HEK293 (cell line): Measurements from ENCODE around the gene FIGNL2.

Source experiments
- SCRT1 ChIP-seq: fragments of 450-650 bp; formaldehyde crosslinking; IDR thresholded peaks from 2 replicates; pipeline ENCODE4 v1.5.1; 2016; ENCODE audit warnings: missing biosample characterization, missing genetic modification characterization, borderline replicate concordance
- ZNF146 ChIP-seq: fragments of 450-650 bp; formaldehyde crosslinking; IDR thresholded peaks from 2 replicates; pipeline ENCODE4 v1.5.1; 2016; ENCODE audit warnings: missing biosample characterization, missing genetic modification characterization
- ZNF175 ChIP-seq: fragments of 450-650 bp; formaldehyde crosslinking; IDR thresholded peaks from 2 replicates; pipeline ENCODE4 v1.5.1; 2016; ENCODE audit warnings: missing biosample characterization, missing genetic modification characterization
- ZNF416 ChIP-seq: fragments of 450-650 bp; formaldehyde crosslinking; IDR thresholded peaks from 2 replicates; pipeline ENCODE4 v1.5.1; 2016; ENCODE audit warnings: missing biosample characterization, missing genetic modification characterization
- ZNF561 ChIP-seq: fragments of 450-650 bp; IDR thresholded peaks from 2 replicates; pipeline ENCODE4 v1.5.1; 2018; ENCODE audit warnings: missing biosample characterization, missing genetic modification characterization, borderline replicate concordance
- TF ChIP-seq, protein P1 (sequence below): fragments of 450-650 bp; formaldehyde crosslinking; conservative IDR thresholded peaks from 2 replicates; pipeline ENCODE4 v1.5.1; 2016; ENCODE audit warnings: low read depth, missing biosample characterization, missing genetic modification characterization
- TF ChIP-seq, protein P2 (sequence below): fragments of 450-650 bp; formaldehyde crosslinking; IDR thresholded peaks from 2 replicates; pipeline ENCODE4 v1.5.1; 2016; ENCODE audit warnings: missing biosample characterization, missing genetic modification characterization
- TF ChIP-seq, protein P3 (sequence below): fragments of 450-650 bp; formaldehyde crosslinking; IDR thresholded peaks from 2 replicates; pipeline ENCODE4 v1.5.1; 2016; ENCODE audit warnings: missing biosample characterization, missing genetic modification characterization
- TF ChIP-seq, protein P4 (sequence below): fragments of 450-650 bp; formaldehyde crosslinking; IDR thresholded peaks from 2 replicates; pipeline ENCODE4 v1.5.1; 2016; ENCODE audit warnings: missing biosample characterization, missing genetic modification characterization, borderline replicate concordance

DNA sequence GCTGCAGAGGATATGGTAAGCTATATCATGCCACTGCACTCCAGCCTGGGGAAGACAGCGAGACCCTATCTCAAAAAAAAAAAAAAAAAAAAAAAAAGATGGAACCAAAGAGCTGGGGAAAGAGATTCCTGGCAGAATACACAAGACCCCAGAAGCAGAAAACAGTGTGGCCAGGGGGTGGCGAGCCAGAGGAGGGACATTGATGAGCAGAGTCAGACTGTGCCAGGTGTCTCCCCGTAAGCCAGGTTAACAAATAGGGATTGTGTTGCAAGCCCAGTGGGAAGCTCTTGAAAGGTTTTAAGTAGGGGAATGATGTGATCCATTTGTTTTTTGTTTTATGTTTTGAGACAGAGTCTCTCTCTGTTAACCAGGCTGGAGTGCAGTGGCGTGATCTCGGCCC is 56.1 kb downstream of the FIGNL2 start:
- TF ChIP-seq, protein P1, sequence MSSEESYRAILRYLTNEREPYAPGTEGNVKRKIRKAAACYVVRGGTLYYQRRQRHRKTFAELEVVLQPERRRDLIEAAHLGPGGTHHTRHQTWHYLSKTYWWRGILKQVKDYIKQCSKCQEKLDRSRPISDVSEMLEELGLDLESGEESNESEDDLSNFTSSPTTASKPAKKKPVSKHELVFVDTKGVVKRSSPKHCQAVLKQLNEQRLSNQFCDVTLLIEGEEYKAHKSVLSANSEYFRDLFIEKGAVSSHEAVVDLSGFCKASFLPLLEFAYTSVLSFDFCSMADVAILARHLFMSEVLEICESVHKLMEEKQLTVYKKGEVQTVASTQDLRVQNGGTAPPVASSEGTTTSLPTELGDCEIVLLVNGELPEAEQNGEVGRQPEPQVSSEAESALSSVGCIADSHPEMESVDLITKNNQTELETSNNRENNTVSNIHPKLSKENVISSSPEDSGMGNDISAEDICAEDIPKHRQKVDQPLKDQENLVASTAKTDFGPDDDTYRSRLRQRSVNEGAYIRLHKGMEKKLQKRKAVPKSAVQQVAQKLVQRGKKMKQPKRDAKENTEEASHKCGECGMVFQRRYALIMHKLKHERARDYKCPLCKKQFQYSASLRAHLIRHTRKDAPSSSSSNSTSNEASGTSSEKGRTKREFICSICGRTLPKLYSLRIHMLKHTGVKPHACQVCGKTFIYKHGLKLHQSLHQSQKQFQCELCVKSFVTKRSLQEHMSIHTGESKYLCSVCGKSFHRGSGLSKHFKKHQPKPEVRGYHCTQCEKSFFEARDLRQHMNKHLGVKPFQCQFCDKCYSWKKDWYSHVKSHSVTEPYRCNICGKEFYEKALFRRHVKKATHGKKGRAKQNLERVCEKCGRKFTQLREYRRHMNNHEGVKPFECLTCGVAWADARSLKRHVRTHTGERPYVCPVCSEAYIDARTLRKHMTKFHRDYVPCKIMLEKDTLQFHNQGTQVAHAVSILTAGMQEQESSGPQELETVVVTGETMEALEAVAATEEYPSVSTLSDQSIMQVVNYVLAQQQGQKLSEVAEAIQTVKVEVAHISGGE = no peak
- TF ChIP-seq ZNF146 (tag by site-specific recombination) (no peak), SCRT1 (tag by site-specific recombination) (no peak), ZNF175 (no peak), ZNF416 (tag by site-specific recombination) (no peak), ZNF561 (no peak)
- TF ChIP-seq, protein P2, sequence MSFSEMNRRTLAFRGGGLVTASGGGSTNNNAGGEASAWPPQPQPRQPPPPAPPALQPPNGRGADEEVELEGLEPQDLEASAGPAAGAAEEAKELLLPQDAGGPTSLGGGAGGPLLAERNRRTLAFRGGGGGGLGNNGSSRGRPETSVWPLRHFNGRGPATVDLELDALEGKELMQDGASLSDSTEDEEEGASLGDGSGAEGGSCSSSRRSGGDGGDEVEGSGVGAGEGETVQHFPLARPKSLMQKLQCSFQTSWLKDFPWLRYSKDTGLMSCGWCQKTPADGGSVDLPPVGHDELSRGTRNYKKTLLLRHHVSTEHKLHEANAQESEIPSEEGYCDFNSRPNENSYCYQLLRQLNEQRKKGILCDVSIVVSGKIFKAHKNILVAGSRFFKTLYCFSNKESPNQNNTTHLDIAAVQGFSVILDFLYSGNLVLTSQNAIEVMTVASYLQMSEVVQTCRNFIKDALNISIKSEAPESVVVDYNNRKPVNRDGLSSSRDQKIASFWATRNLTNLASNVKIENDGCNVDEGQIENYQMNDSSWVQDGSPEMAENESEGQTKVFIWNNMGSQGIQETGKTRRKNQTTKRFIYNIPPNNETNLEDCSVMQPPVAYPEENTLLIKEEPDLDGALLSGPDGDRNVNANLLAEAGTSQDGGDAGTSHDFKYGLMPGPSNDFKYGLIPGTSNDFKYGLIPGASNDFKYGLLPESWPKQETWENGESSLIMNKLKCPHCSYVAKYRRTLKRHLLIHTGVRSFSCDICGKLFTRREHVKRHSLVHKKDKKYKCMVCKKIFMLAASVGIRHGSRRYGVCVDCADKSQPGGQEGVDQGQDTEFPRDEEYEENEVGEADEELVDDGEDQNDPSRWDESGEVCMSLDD (tag by site-specific recombination) = no peak
- TF ChIP-seq, protein P3, sequence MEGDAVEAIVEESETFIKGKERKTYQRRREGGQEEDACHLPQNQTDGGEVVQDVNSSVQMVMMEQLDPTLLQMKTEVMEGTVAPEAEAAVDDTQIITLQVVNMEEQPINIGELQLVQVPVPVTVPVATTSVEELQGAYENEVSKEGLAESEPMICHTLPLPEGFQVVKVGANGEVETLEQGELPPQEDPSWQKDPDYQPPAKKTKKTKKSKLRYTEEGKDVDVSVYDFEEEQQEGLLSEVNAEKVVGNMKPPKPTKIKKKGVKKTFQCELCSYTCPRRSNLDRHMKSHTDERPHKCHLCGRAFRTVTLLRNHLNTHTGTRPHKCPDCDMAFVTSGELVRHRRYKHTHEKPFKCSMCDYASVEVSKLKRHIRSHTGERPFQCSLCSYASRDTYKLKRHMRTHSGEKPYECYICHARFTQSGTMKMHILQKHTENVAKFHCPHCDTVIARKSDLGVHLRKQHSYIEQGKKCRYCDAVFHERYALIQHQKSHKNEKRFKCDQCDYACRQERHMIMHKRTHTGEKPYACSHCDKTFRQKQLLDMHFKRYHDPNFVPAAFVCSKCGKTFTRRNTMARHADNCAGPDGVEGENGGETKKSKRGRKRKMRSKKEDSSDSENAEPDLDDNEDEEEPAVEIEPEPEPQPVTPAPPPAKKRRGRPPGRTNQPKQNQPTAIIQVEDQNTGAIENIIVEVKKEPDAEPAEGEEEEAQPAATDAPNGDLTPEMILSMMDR = no peak
- TF ChIP-seq, protein P4, sequence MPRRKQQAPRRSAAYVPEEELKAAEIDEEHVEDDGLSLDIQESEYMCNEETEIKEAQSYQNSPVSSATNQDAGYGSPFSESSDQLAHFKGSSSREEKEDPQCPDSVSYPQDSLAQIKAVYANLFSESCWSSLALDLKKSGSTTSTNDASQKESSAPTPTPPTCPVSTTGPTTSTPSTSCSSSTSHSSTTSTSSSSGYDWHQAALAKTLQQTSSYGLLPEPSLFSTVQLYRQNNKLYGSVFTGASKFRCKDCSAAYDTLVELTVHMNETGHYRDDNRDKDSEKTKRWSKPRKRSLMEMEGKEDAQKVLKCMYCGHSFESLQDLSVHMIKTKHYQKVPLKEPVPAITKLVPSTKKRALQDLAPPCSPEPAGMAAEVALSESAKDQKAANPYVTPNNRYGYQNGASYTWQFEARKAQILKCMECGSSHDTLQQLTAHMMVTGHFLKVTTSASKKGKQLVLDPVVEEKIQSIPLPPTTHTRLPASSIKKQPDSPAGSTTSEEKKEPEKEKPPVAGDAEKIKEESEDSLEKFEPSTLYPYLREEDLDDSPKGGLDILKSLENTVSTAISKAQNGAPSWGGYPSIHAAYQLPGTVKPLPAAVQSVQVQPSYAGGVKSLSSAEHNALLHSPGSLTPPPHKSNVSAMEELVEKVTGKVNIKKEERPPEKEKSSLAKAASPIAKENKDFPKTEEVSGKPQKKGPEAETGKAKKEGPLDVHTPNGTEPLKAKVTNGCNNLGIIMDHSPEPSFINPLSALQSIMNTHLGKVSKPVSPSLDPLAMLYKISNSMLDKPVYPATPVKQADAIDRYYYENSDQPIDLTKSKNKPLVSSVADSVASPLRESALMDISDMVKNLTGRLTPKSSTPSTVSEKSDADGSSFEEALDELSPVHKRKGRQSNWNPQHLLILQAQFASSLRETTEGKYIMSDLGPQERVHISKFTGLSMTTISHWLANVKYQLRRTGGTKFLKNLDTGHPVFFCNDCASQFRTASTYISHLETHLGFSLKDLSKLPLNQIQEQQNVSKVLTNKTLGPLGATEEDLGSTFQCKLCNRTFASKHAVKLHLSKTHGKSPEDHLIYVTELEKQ (tag by site-specific recombination) = no peak
